Hippocampal formation (tissue), 2 donors: ENCODE data around the gene PIF1.
"Not testable (repeated sequence)": the region's sequence is repeated elsewhere in the genome, so short reads cannot be mapped to it uniquely, and the experiment has no call there.

Experiments
- DNase-seq, 2 donors: peaks; one replicate each; lab custom pipeline; 2025; lab: John Stamatoyannopoulos, UW

PIF1 gene

GRCh38 chr15:64809649-64810496 lies 15.6 kb downstream of the PIF1 start:
- peak; percentile 49 to 61 for DNase-seq

- no peak for DNase-seq
Observed at GRCh38 chr15:64808785-64809453, 16.5 kb downstream of the PIF1 start.

DNA sequence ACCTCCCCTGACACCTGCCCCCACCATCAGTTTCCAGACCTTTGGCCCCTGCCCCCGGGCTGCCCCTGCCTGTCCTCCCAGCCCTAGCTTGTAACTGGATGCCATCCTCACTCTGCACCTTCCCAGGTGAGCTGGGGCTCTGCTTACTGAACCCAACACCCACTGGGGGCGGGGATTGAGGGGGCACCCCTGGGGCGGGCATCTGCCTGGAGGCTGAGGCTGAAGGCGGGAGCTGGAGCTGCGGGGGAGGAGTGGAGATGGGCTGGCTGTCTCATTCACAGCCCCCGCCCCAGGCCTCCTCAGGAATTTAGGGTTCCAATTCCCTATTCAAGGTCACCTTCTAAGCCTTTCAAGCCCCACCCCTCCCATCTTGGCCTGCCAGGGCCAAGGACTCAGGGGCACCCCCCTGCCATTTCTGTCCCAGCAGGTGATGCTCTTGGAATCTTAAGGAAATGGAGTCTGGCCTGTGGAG lies 17.7 kb downstream of the PIF1 start:
- no peak for DNase-seq

GRCh38 chr15:64807051-64807749 lies 18.2 kb downstream of the PIF1 start:
- DNase-seq: no peak

GRCh38 chr15:64806509-64806908 lies 18.9 kb downstream of the PIF1 start:
- DNase-seq: no peak

DNA sequence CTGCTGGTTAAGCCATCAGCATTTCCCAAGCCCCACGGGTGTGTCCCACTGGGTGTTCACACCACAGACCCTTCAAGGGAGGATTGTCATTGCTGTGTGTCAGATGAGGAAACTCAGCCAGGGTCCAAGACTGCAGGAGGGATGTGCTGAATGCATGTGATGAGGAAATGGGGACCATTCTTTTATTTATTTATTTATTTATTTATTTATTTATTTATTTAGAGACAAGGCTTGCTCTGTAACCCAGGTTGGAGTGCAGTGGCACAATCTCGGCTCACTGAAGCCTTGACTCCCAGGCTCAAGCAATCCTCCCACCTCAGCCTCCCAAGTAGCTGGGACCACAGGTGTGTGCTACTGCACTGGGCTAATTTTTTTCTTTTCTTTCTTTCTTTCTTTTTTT lies 20.8 kb downstream of the PIF1 start:
- DNase-seq: no peak

DNA sequence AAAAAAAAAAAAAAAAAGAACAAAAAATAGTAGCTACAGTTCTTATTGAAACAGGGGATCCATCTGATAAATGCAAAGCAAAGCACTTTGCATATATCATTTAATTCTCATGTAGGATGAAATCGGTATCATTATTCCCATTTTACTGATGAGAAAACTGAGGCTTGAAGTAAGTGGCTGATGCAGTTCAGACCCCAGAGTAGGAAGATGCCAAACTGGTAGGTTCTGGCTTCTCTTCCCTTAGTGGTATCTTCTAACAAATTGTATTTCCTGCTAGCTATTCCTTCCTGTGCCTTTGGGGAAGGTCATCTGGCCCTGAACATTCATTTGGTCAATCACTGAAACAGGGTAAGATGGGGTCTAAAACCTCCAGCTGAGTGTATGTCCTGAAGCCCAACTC lies 21.9 kb downstream of the PIF1 start:
- no peak for DNase-seq

DNA sequence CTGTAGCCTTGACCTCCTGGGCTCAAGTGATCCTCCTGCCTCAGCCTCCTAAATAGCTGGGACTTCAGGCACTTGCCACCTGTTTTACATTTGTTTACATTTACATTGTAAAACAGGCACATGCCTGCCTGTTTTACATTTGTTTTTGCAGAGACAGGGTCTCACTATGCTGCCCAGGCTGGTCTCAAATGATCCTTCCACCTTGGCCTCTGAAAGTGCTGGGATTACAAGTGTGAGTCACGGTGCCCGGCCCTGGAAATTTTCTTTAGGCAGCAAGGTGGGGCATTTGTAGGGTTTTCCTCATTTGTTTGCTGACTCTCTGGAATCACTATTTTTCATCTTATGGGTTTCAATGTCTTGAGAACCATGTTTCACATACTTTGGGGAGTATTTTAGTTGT lies 25.0 kb downstream of the PIF1 start:
- DNase-seq: no peak

GRCh38 chr15:64798905-64799304 lies 26.5 kb downstream of the PIF1 start:
- not testable (repeated sequence) for DNase-seq

- DNase-seq: not testable (repeated sequence)
Observed at GRCh38 chr15:64795921-64796320, 29.5 kb downstream of the PIF1 start.

DNA sequence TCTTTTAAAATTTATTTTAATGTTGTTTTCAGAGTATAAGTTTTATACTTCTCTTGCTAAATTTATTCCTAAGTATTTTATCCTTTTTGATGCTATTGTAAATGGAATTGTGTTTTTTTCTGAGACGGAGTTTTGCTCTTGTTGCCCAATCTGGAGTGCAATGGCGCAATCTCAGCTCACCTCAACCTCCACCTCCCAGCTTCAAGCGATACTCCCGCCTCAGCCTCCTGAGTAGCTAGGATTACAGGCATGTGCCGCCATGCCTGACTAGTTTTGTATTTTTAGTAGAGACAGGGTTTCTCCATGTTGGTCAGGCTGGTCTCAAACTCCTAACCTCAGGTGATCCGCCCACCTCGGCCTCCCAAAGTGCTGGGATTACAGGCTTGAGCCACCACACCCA lies 30.1 kb downstream of the PIF1 start:
- DNase-seq: not testable (repeated sequence)

DNA sequence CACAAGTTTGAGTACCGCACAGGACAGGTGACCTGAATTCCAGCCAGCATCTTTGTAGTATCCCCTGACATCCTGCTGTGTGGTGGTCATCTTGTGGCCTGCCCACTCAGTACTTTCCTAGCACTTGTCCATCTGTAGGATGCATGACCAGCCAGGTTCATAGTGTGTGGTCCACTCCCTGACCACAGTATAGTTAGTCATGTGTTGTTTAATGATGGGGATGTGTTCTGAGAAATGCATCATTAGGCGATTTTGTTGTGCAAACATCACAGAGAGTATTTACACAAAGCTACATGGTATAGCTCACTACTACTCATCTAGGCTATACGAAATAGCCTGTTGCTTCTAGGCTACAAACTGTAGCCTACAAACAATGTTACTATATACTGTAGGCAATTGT lies 33.2 kb downstream of the PIF1 start:
- no peak for DNase-seq

- DNase-seq: no peak
Observed at GRCh38 chr15:64791401-64791800, 34.0 kb downstream of the PIF1 start.

GRCh38 chr15:64783796-64784195 lies 41.7 kb downstream of the PIF1 start:
- DNase-seq: no peak

GRCh38 chr15:64782751-64783150 lies 42.7 kb downstream of the PIF1 start:
- DNase-seq: no peak

DNA sequence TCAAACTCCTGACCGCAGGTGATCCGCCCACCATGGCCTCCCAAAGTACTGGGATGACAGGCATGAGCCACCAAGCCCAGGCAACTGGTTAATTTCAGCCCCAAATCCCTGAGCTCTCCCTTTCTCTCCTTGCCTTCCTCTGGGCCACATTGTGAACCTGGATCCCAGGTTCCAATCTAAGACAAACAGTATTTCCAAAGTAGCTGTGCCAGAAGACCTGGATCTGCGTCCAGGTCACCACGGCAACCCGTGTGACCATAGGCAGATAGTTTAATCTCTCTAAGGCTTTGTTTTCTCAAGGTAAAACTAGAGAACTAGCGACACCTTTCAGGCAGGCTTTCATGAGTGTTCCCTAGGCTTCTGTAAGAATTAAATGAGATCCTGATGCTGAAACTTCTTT lies 44.1 kb downstream of the PIF1 start:
- no peak for DNase-seq

DNA sequence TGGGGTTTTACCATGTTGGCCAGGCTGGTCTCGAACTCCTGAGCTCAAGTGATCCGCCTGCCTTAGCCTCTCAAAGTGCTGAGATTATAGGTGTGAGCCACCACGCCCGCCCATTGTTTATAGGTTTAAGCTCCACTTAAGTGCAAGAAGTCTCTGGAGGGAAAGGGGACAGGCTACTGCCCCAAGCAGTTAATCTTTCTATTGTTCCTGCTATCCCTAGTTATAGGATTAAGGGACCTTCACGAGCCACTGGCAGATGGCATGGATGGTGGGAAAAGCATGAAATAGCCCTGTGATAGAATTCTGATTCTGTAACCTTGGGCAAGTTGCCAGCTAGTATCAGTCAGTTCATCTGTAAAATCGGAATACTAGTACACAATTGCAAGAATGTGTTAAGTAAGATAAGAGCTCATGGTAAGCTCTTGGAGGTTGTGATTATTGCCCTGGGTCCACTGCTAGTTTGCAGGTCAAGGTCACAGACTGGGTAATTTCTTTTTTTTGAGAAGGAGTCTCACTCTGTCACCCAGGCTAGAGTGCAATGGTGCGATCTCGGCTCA lies 44.8 kb downstream of the PIF1 start:
- DNase-seq: no peak

GRCh38 chr15:64779630-64780029 lies 45.8 kb downstream of the PIF1 start:
- DNase-seq: no peak

DNA sequence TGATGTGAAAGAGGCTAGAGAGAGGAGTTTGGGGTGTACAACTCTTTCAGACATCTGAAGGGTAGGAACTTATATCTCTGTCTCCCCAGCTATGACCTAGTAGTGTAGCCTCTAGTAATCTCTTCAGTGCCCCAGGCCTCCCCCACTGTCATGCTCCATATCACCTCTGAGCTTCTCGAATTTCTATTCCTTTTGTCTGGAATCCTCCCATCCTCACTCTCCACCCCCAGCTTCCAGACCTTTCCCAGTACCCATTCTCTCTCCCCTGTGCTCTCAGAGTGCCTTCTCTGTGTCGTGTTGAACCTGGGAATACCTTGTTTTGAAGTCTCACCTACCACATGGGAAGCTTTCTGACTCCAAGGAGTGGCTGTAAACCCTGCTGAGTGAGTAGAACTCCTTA lies 46.4 kb downstream of the PIF1 start:
- no peak for DNase-seq

DNA sequence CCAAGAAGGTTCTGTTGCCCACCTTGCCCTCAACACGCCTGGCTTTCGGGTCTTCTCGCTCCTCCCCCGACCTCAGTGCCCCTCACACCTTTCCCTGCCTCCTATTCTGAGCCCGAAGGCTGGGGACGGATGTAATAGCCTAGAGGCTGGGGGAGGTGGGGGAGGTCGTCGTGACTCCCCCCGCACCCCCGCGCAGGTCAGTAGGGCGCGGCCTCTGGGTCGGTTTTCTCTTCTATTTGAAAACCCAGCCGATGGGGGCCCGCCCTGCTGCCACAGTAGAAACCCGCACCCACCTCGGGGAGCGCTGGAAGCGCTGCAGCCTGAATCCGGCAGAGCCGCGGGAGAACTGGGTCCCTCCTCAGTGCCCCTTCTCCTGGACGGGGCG lies 49.1 kb downstream of the PIF1 start:
- DNase-seq: no peak

GRCh38 chr15:64775551-64776401 lies 49.7 kb downstream of the PIF1 start, which contains the start of gene RBPMS2:
TSS of gene RBPMS2 (minus strand) at chr15:64775589. CDS start at chr15:64775319, 270 bp downstream.
- DNase-seq: no peak
